Nephron (organoid): ENCODE results near the gene XRN1.

Experiments
- H3K27ac Mint-ChIP-seq, 3 experiments: 2 replicates each; pipeline ENCODE4 v1.8.0; 2020; ENCODE audit warnings: mixed read lengths in 3 of 3, mild to moderate bottlenecking in 2 of 3, moderate library complexity in 1 of 3
- H3K27me3 Mint-ChIP-seq: 2 replicates; pipeline ENCODE4 v1.8.0; 2021; ENCODE audit warnings: low read depth, mild to moderate bottlenecking, moderate library complexity, mixed read lengths
- H3K36me3 Mint-ChIP-seq: 2 replicates; pipeline ENCODE4 v1.8.0; 2020; ENCODE audit warnings: low read depth, mixed read lengths
- H3K4me1 Mint-ChIP-seq: 2 replicates; pipeline ENCODE4 v1.8.0; 2020; ENCODE audit warnings: mixed read lengths
- H3K4me3 Mint-ChIP-seq, 3 experiments: 2 replicates each; pipeline ENCODE4 v1.8.0; 2020; ENCODE audit warnings: mild to moderate bottlenecking in 3 of 3, mixed read lengths in 3 of 3, moderate library complexity in 2 of 3
- H3K9me3 Mint-ChIP-seq: 2 replicates; pipeline ENCODE4 v1.8.0; 2020; ENCODE audit warnings: mixed read lengths
- TF ChIP-seq, protein P1 (sequence below), 3 experiments: fragments of 200-600 bp; sonication (generic); IDR thresholded peaks; one replicate each; pipeline ENCODE4 v1.5.0; 2021; ENCODE audit warnings: antibody characterized with exemption in 3 of 3; ENCODE audit not compliant: unreplicated experiment in 3 of 3

Gene XRN1

DNA sequence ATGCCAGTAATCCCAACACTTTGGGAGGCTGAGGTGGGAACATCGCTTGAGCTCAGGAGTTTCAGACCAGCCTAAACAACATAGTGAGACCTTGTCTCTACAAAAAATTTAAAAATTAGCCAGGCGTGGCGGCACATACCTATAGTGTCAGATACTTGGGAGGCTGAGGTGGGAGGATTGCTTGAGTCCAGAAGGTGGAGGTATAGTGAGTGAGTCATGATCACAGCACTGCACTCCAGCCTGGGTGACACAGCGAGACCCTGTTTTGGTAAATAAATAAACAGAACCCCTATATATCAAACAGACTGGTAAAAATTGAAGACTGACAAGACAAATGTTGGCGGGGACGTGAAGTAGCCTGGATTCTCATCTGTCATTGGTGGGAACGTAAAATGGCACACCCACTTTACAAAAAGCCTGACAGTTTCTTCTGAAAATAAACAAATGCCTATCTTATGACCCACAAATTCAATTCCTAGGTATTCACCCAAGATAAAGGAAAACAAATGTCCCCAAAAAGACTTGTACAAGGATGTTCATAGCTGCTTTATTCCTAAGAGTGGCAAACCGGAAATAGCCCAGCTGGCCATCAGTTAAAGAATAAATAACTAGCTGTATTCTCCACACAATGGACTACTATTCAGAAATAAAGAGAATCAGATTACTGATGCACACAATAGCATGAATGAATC lies 175.5 kb downstream of the XRN1 start:
- no peaks in the 10 kb centered on the region for H3K27me3 Mint-ChIP-seq
- H3K27ac Mint-ChIP-seq, result peak overlapping the region in 2 of 3 experiments; percentile 1 to 32
- no peak overlapping the region for H3K4me3 Mint-ChIP-seq
- H3K36me3 Mint-ChIP-seq, result no peaks in the 10 kb centered on the region
- peaks cover 14% of the 10 kb centered on the region for H3K4me1 Mint-ChIP-seq
- TF ChIP-seq, protein P1, sequence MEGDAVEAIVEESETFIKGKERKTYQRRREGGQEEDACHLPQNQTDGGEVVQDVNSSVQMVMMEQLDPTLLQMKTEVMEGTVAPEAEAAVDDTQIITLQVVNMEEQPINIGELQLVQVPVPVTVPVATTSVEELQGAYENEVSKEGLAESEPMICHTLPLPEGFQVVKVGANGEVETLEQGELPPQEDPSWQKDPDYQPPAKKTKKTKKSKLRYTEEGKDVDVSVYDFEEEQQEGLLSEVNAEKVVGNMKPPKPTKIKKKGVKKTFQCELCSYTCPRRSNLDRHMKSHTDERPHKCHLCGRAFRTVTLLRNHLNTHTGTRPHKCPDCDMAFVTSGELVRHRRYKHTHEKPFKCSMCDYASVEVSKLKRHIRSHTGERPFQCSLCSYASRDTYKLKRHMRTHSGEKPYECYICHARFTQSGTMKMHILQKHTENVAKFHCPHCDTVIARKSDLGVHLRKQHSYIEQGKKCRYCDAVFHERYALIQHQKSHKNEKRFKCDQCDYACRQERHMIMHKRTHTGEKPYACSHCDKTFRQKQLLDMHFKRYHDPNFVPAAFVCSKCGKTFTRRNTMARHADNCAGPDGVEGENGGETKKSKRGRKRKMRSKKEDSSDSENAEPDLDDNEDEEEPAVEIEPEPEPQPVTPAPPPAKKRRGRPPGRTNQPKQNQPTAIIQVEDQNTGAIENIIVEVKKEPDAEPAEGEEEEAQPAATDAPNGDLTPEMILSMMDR (IDR thresholded peaks at IDR 0.05; ENCODE audit: unreplicated experiment in 3 of 3), result no peak
- peaks cover 4% of the 10 kb centered on the region for H3K9me3 Mint-ChIP-seq

DNA sequence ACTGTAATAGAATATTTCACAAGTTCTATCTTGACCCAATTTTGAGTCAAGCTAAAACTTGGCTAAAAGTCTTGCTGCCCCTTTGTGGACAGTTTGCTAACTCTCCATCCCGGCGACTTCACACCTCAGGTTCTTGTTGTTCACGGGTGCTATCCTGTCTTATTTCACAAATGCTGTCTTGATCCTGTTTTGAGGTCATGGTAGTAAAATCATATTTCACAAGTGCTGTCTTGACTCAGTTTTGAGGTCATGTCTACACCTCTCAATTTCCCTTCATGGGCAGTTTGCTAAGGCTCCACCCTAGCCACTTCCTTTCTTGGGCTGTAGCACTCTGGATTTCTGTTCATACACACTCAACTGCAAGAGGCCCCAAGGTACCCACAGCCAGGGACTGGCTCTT lies 177.4 kb downstream of the XRN1 start:
- peaks cover 5% of the 10 kb centered on the region for H3K4me1 Mint-ChIP-seq
- H3K9me3 Mint-ChIP-seq, result peaks cover 2% of the 10 kb centered on the region
- H3K36me3 Mint-ChIP-seq, result no peaks in the 10 kb centered on the region
- peak overlapping the region in 1 of 3 experiments; percentile 26 for H3K27ac Mint-ChIP-seq
- H3K4me3 Mint-ChIP-seq, result no peak overlapping the region
- TF ChIP-seq, protein P1 (IDR thresholded peaks at IDR 0.05; ENCODE audit: unreplicated experiment in 3 of 3), result no peak
- H3K27me3 Mint-ChIP-seq, result no peaks in the 10 kb centered on the region

DNA sequence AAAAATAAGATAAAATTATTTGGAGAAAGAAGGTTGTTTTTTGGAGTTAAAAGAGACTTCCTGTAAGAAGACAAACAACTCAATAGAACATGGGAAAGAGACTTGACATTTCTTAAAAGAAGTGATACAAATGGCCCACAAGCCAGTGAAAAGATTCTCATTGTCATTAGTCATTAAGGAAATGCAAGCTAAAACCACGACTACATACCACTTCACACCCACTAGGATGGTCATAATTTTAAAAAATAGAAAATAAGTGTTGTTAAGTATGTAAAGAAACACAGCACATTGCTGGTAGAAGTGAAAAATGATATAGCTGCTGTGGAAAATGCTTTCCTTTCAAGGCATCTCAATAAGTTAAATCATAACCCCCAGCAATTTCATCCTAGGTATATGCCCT lies 178.1 kb downstream of the XRN1 start:
- H3K27ac Mint-ChIP-seq, result no peak overlapping the region
- no peak overlapping the region for H3K4me3 Mint-ChIP-seq
- TF ChIP-seq, protein P1 (IDR thresholded peaks at IDR 0.05; ENCODE audit: unreplicated experiment in 3 of 3), result no peak
- H3K9me3 Mint-ChIP-seq, result peaks cover 2% of the 10 kb centered on the region
- H3K4me1 Mint-ChIP-seq, result peaks cover 5% of the 10 kb centered on the region
- H3K36me3 Mint-ChIP-seq, result no peaks in the 10 kb centered on the region
- H3K27me3 Mint-ChIP-seq, result no peaks in the 10 kb centered on the region

DNA sequence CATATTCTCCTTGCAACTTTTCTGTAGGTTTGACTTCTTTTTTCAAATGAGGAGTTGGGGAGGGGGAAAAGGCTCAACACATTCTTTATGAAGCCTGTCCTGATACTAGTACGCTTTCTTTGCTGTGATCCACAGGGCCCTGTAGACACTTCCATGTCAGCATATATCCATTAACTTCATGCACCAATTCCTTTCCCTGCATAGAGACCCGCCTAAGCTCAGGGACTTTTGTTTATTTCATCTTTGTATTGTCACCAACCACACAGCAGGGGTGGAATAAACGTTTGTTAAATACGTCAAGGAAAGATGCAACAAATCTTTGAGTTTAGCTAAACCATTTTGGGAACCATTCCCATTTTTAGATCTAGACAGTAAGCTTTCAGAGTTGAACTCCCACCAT lies 179.4 kb downstream of the XRN1 start:
- Mint-ChIP-seq H3K4me1 (peaks cover 5% of the 10 kb centered on the region), H3K9me3 (peaks cover 3% of the 10 kb centered on the region), H3K27me3 (no peaks in the 10 kb centered on the region), H3K27ac (peak overlapping the region in 2 of 3 experiments; percentile 56 to 91), H3K4me3 (no peak overlapping the region), H3K36me3 (no peaks in the 10 kb centered on the region)
- TF ChIP-seq, protein P1 (IDR thresholded peaks at IDR 0.05; ENCODE audit: unreplicated experiment in 3 of 3), result no peak

DNA sequence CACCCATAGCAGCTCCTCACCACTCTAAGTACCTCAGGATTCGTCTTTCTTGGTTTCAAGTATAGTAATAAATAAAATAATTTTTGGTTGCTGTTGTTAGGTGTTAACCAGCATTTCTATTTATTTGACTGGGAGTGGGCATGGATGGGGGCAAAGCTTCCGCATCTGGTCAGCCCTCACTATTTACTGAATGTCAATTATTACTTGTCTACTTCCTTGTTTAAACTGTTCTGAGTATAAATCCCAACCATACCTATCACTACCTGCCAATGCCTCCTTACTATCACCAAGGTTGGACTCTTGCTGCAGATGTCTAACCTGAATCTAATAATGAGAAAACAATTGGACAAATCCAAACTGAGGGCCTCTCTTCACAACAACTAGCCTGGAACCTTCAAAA lies 180.6 kb downstream of the XRN1 start:
- Mint-ChIP-seq H3K4me1 (no peaks in the 10 kb centered on the region), H3K36me3 (no peaks in the 10 kb centered on the region), H3K27ac (no peak overlapping the region), H3K4me3 (no peak overlapping the region), H3K27me3 (no peaks in the 10 kb centered on the region), H3K9me3 (peaks cover 5% of the 10 kb centered on the region)
- TF ChIP-seq, protein P1 (IDR thresholded peaks at IDR 0.05; ENCODE audit: unreplicated experiment in 3 of 3), result no peak

DNA sequence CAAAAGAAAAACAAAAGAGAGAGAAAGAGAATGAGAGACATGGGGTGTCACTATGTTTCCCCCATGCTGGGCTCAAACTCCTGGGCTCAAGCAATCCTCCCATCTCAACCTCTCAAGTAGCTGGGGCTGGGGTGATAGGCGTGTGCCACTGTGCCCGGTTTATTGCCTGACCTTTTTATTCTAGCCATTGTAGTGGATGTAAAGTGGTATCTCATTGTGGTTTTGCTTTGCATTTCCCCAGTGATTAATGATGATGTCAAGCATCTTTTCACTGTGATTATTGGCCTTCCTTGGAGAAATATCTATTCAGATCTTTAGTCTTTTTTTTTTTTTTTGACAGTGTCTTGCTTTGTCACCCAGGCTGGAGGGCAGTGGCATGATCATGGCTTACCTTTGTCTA lies 184.7 kb downstream of the XRN1 start:
- TF ChIP-seq, protein P1 (IDR thresholded peaks at IDR 0.05; ENCODE audit: unreplicated experiment in 3 of 3), result no peak
- peaks cover 5% of the 10 kb centered on the region for H3K9me3 Mint-ChIP-seq
- H3K4me1 Mint-ChIP-seq, result no peaks in the 10 kb centered on the region
- no peaks in the 10 kb centered on the region for H3K36me3 Mint-ChIP-seq
- no peak overlapping the region for H3K27ac Mint-ChIP-seq
- no peak overlapping the region for H3K4me3 Mint-ChIP-seq
- H3K27me3 Mint-ChIP-seq, result no peaks in the 10 kb centered on the region
